Measurements from ENCODE around the gene AFAP1L1. TPM values are rescaled to one million over a fixed set of nuclear protein-coding genes. Genes with fewer than 3 reads are reported as not detected.

The AFAP1L1 gene
- total and polyA plus RNA-seq, 9 of the 15 experiments (the other 6 are each of a cell fraction or from before 2014, with no cell fraction given): 0.01 to 0.12 (median 0.03) TPM; not detected in 4

- TF ChIP-seq ZNF232 (CRISPR knock-in tag; IDR thresholded peaks at IDR 0.05) (no peak), MTA2 (IDR thresholded peaks at IDR 0.05; ENCODE audit: low read depth) (no peak), ZC3H11A (IDR thresholded peaks at IDR 0.05; ENCODE audit: low read depth, low read length) (no peak), DDX20 (tag; IDR thresholded peaks at IDR 0.05; ENCODE audit: low read depth) (no peak), CEBPB (tag; IDR thresholded peaks at IDR 0.05) (peak; percentile 59), SAFB2 (IDR thresholded peaks at IDR 0.05; ENCODE audit: borderline replicate concordance, low read depth, low read length, severe bottlenecking) (no peak), ETS2 (tag; IDR thresholded peaks at IDR 0.05; ENCODE audit: borderline replicate concordance, poor library complexity, severe bottlenecking) (no peak), E4F1 (CRISPR knock-in tag; IDR thresholded peaks at IDR 0.05; ENCODE audit: borderline replicate concordance) (no peak)
- TF ChIP-seq, protein P1, sequence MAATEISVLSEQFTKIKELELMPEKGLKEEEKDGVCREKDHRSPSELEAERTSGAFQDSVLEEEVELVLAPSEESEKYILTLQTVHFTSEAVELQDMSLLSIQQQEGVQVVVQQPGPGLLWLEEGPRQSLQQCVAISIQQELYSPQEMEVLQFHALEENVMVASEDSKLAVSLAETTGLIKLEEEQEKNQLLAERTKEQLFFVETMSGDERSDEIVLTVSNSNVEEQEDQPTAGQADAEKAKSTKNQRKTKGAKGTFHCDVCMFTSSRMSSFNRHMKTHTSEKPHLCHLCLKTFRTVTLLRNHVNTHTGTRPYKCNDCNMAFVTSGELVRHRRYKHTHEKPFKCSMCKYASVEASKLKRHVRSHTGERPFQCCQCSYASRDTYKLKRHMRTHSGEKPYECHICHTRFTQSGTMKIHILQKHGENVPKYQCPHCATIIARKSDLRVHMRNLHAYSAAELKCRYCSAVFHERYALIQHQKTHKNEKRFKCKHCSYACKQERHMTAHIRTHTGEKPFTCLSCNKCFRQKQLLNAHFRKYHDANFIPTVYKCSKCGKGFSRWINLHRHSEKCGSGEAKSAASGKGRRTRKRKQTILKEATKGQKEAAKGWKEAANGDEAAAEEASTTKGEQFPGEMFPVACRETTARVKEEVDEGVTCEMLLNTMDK (IDR thresholded peaks at IDR 0.05; ENCODE audit: borderline replicate concordance, insufficient read depth, low read depth, low read length, poor library complexity, severe bottlenecking): no peak
- TF ChIP-seq, protein P2, sequence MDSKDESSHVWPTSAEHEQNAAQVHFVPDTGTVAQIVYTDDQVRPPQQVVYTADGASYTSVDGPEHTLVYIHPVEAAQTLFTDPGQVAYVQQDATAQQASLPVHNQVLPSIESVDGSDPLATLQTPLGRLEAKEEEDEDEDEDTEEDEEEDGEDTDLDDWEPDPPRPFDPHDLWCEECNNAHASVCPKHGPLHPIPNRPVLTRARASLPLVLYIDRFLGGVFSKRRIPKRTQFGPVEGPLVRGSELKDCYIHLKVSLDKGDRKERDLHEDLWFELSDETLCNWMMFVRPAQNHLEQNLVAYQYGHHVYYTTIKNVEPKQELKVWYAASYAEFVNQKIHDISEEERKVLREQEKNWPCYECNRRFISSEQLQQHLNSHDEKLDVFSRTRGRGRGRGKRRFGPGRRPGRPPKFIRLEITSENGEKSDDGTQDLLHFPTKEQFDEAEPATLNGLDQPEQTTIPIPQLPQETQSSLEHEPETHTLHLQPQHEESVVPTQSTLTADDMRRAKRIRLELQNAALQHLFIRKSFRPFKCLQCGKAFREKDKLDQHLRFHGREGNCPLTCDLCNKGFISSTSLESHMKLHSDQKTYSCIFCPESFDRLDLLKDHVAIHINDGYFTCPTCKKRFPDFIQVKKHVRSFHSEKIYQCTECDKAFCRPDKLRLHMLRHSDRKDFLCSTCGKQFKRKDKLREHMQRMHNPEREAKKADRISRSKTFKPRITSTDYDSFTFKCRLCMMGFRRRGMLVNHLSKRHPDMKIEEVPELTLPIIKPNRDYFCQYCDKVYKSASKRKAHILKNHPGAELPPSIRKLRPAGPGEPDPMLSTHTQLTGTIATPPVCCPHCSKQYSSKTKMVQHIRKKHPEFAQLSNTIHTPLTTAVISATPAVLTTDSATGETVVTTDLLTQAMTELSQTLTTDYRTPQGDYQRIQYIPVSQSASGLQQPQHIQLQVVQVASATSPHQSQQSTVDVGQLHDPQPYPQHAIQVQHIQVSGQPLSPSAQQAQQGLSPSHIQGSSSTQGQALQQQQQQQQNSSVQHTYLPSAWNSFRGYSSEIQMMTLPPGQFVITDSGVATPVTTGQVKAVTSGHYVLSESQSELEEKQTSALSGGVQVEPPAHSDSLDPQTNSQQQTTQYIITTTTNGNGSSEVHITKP (IDR thresholded peaks at IDR 0.05; ENCODE audit: partially characterized antibody): no peak
- TF ChIP-seq, protein P3, sequence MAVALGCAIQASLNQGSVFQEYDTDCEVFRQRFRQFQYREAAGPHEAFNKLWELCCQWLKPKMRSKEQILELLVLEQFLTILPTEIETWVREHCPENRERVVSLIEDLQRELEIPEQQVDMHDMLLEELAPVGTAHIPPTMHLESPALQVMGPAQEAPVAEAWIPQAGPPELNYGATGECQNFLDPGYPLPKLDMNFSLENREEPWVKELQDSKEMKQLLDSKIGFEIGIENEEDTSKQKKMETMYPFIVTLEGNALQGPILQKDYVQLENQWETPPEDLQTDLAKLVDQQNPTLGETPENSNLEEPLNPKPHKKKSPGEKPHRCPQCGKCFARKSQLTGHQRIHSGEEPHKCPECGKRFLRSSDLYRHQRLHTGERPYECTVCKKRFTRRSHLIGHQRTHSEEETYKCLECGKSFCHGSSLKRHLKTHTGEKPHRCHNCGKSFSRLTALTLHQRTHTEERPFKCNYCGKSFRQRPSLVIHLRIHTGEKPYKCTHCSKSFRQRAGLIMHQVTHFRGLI (CRISPR knock-in tag; IDR thresholded peaks at IDR 0.05): no peak
Measured at GRCh38 chr5:149366169-149366729, 94.6 kb downstream of the AFAP1L1 start (continued).

Measured in K562 (cell line).